DMS153 (cell line): ENCODE results near the gene RICTOR.

Source experiments
- DNase-seq: peaks from one replicate; lab custom pipeline; 2025; lab: John Stamatoyannopoulos, UW

RICTOR gene

GRCh38 chr5:38938973-38939372, 135.2 kb downstream of the RICTOR start:
- DNase-seq: no peak

- no peak for DNase-seq
Observed at GRCh38 chr5:38938424-38938823, 135.8 kb downstream of the RICTOR start.

- DNase-seq: no peak
Observed at GRCh38 chr5:38936269-38936668, 137.9 kb downstream of the RICTOR start.

- DNase-seq: no peak
Observed at GRCh38 chr5:38935437-38935836, 138.8 kb downstream of the RICTOR start.

GRCh38 chr5:38932854-38933408, 141.3 kb downstream of the RICTOR start:
- DNase-seq: no peak

- no peak for DNase-seq
Observed at GRCh38 chr5:38931731-38932130, 142.5 kb downstream of the RICTOR start.

- no peak for DNase-seq
Observed at GRCh38 chr5:38929838-38930237, 144.4 kb downstream of the RICTOR start.

GRCh38 chr5:38927470-38927869, 146.7 kb downstream of the RICTOR start:
- no peak for DNase-seq

GRCh38 chr5:38926121-38926520, 148.1 kb downstream of the RICTOR start:
- no peak for DNase-seq

- DNase-seq: no peak
Observed at GRCh38 chr5:38925154-38925925, 148.9 kb downstream of the RICTOR start.

GRCh38 chr5:38923661-38924451, 150.3 kb downstream of the RICTOR start:
- DNase-seq: no peak

- DNase-seq: peak; percentile 43
Observed at GRCh38 chr5:38922199-38922598, 152.0 kb downstream of the RICTOR start.

- no peak for DNase-seq
Observed at GRCh38 chr5:38921174-38921573, 153.0 kb downstream of the RICTOR start.

- no peak for DNase-seq
Observed at GRCh38 chr5:38916802-38917201, 157.4 kb downstream of the RICTOR start.

- no peak for DNase-seq
Observed at GRCh38 chr5:38913714-38914113, 160.5 kb downstream of the RICTOR start.

GRCh38 chr5:38911933-38912332, 162.3 kb downstream of the RICTOR start:
- DNase-seq: no peak

- no peak for DNase-seq
Observed at GRCh38 chr5:38906503-38906902, 167.7 kb downstream of the RICTOR start.

GRCh38 chr5:38905516-38905915, 168.7 kb downstream of the RICTOR start:
- DNase-seq: no peak

- no peak for DNase-seq
Observed at GRCh38 chr5:38899936-38900335, 174.3 kb downstream of the RICTOR start.

GRCh38 chr5:38896760-38897159, 177.4 kb downstream of the RICTOR start:
- DNase-seq: no peak

GRCh38 chr5:38892363-38892762, 181.8 kb downstream of the RICTOR start:
- DNase-seq: no peak

GRCh38 chr5:38891563-38891962, 182.6 kb downstream of the RICTOR start:
- no peak for DNase-seq

- DNase-seq: no peak
Observed at GRCh38 chr5:38889424-38889823, 184.8 kb downstream of the RICTOR start.
